ENCODE data around the gene ESYT2. TPM values are rescaled to one million over a fixed set of nuclear protein-coding genes. Genes with fewer than 3 reads are reported as not detected.

The ESYT2 gene
- total RNA-seq, 1 experiment from 2014 or later, result 59.4 TPM

DNA sequence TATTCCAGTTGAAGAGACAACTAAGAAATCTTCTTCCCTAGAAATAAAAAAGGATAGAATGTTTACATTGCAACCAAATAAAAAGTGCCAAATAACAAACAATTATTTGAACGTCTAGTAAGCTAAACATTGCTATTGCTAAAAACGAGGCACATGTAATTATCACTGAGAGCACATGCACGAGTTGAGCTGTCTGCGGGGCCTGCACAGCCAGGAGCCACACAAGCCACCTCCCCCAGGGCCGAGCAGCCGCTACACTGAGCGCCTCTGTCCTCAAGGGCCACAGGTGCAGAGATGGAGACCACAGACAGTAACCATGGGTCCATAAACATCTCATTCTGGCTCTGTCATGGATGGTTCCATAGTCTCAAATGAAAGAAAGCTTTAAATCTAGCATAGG, 141.9 kb downstream of the ESYT2 start:
- Mint-ChIP-seq H3K4me1 (ENCODE audit: low read depth, unreplicated experiment) (no peaks in the 10 kb centered on the region), H3K27ac (ENCODE audit: unreplicated experiment) (no peak overlapping the region), H3K27me3 (ENCODE audit: insufficient read depth, unreplicated experiment) (no peaks in the 10 kb centered on the region), H3K4me3 (ENCODE audit: unreplicated experiment) (no peak overlapping the region), H3K9me3 (ENCODE audit: unreplicated experiment) (no peaks in the 10 kb centered on the region), H3K36me3 (ENCODE audit: insufficient read depth, unreplicated experiment) (peaks cover 63% of the 10 kb centered on the region)
- ChIA-PET POLR2A (no interaction called here), CTCF (interaction anchor here (0.6 kb wide), 1 partner anchor 29 kb away, joined by 5 read pairs; no protein-coding TSS in a partner anchor)
- TF ChIP-seq, protein P1, sequence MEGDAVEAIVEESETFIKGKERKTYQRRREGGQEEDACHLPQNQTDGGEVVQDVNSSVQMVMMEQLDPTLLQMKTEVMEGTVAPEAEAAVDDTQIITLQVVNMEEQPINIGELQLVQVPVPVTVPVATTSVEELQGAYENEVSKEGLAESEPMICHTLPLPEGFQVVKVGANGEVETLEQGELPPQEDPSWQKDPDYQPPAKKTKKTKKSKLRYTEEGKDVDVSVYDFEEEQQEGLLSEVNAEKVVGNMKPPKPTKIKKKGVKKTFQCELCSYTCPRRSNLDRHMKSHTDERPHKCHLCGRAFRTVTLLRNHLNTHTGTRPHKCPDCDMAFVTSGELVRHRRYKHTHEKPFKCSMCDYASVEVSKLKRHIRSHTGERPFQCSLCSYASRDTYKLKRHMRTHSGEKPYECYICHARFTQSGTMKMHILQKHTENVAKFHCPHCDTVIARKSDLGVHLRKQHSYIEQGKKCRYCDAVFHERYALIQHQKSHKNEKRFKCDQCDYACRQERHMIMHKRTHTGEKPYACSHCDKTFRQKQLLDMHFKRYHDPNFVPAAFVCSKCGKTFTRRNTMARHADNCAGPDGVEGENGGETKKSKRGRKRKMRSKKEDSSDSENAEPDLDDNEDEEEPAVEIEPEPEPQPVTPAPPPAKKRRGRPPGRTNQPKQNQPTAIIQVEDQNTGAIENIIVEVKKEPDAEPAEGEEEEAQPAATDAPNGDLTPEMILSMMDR (IDR thresholded peaks at IDR 0.05; ENCODE audit: insufficient read depth in 1 of 2, low read depth in 1 of 2, low read length in 1 of 2, severe bottlenecking in 1 of 2, unreplicated experiment in 1 of 2), result no peak
- intact Hi-C loops (cut with micrococcal nuclease; ENCODE audit: unreplicated experiment), result no loop called here
- Histone ChIP-seq H3K27me3 (replicated peaks; ENCODE audit: control insufficient read depth, insufficient read depth, low read length) (no peaks in the 10 kb centered on the region), H3K4me3 (ENCODE audit: low read depth, low read length) (no peak overlapping the region), H3K36me3 (ENCODE audit: control insufficient read depth, insufficient read depth, low read length) (peaks cover 2% of the 10 kb centered on the region), H3K9me3 (no peaks in the 10 kb centered on the region), H3K4me1 (no peaks in the 10 kb centered on the region)
- DNase-seq, result no peak
- BruUV-seq (replicated peaks), result no TSS peak

DNA sequence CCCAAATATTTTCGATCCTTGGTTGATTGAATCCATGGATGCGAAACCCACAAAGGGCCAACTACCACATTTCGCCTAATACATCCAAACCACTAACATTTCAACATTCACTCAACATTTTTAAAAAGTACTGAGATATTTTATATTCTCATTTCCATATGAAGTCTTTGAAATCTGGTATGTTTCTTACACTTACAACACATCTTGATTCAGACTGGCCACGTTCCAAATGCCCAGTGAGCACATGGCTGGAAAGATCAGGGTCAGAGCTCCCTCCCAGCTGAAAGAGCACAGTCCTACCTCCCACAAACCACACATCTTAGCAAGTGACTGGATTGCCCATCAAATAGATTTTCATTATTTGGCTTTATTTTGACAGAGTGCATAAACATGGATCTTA, 143.6 kb downstream of the ESYT2 start:
- no peak overlapping the region for H3K27ac Mint-ChIP-seq (ENCODE audit: unreplicated experiment)
- H3K9me3 Mint-ChIP-seq (ENCODE audit: unreplicated experiment), result no peaks in the 10 kb centered on the region
- CTCF ChIA-PET, result no interaction called here
- H3K4me3 ChIP-seq (ENCODE audit: low read depth, low read length), result no peak overlapping the region
- intact Hi-C loops (cut with micrococcal nuclease; ENCODE audit: unreplicated experiment), result no loop called here
- peaks cover 2% of the 10 kb centered on the region for H3K36me3 ChIP-seq (ENCODE audit: control insufficient read depth, insufficient read depth, low read length)
- no TSS peak for BruUV-seq (replicated peaks)
- no peak for DNase-seq
- TF ChIP-seq, protein P1 (IDR thresholded peaks at IDR 0.05; ENCODE audit: insufficient read depth in 1 of 2, low read depth in 1 of 2, low read length in 1 of 2, severe bottlenecking in 1 of 2, unreplicated experiment in 1 of 2), result no peak
- peaks cover 61% of the 10 kb centered on the region for H3K36me3 Mint-ChIP-seq (ENCODE audit: insufficient read depth, unreplicated experiment)
- no peaks in the 10 kb centered on the region for H3K9me3 ChIP-seq
- no peaks in the 10 kb centered on the region for H3K27me3 ChIP-seq (replicated peaks; ENCODE audit: control insufficient read depth, insufficient read depth, low read length)
- POLR2A ChIA-PET, result no interaction called here
- no peaks in the 10 kb centered on the region for H3K4me1 Mint-ChIP-seq (ENCODE audit: low read depth, unreplicated experiment)
- no peaks in the 10 kb centered on the region for H3K4me1 ChIP-seq
- no peak overlapping the region for H3K4me3 Mint-ChIP-seq (ENCODE audit: unreplicated experiment)
- H3K27me3 Mint-ChIP-seq (ENCODE audit: insufficient read depth, unreplicated experiment), result no peaks in the 10 kb centered on the region

DNA sequence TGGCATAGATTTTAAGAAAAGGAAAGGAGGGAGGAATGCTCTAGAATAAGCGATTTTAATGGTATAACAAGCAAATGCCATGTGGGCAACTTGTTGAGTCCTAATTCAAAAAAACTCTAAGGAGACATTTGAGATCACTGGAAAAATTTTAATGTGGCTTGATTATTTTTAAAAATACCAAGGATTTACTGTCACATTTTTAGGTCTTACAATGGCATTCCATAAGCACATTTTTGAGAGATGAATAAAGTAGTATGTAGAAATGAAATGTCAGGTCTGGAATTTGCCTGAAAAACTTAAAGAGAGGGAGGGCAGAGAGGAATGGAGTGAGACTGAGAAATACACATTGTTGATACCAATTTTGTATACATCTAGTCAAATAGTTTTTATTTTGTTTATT, 145.0 kb downstream of the ESYT2 start:
- ChIA-PET POLR2A (no interaction called here), CTCF (no interaction called here)
- Histone ChIP-seq H3K36me3 (ENCODE audit: control insufficient read depth, insufficient read depth, low read length) (peaks cover 2% of the 10 kb centered on the region; the same call in 1 of the 2 replicates), H3K27me3 (replicated peaks; ENCODE audit: control insufficient read depth, insufficient read depth, low read length) (no peaks in the 10 kb centered on the region), H3K4me3 (ENCODE audit: low read depth, low read length) (no peak overlapping the region), H3K9me3 (no peaks in the 10 kb centered on the region), H3K4me1 (no peaks in the 10 kb centered on the region)
- H3K4me1 Mint-ChIP-seq (ENCODE audit: low read depth, unreplicated experiment), result no peaks in the 10 kb centered on the region
- no peaks in the 10 kb centered on the region for H3K9me3 Mint-ChIP-seq (ENCODE audit: unreplicated experiment)
- no TSS peak for BruUV-seq (replicated peaks)
- intact Hi-C loops (cut with micrococcal nuclease; ENCODE audit: unreplicated experiment), result no loop called here
- no peak overlapping the region for H3K4me3 Mint-ChIP-seq (ENCODE audit: unreplicated experiment)
- no peaks in the 10 kb centered on the region for H3K27me3 Mint-ChIP-seq (ENCODE audit: insufficient read depth, unreplicated experiment)
- H3K27ac Mint-ChIP-seq (ENCODE audit: unreplicated experiment), result no peak overlapping the region
- TF ChIP-seq, protein P1 (IDR thresholded peaks at IDR 0.05; ENCODE audit: insufficient read depth in 1 of 2, low read depth in 1 of 2, low read length in 1 of 2, severe bottlenecking in 1 of 2, unreplicated experiment in 1 of 2), result no peak
- peaks cover 70% of the 10 kb centered on the region for H3K36me3 Mint-ChIP-seq (ENCODE audit: insufficient read depth, unreplicated experiment)
- no peak for DNase-seq

Data from Caco-2 (cell line).